ENCODE measurements around the gene R3HDM1.

- TF ChIP-seq CTCF (IDR thresholded peaks at IDR 0.05) (no peak), ZFX (IDR thresholded peaks at IDR 0.05; ENCODE audit: borderline replicate concordance) (no peak)
These were observed 102.3 kb downstream of the R3HDM1 start for GRCh38 chr2:135633582-135633981.
